Thyroid gland (tissue), 4 donors: ENCODE measurements around the gene PKIG. TPM values are rescaled to one million over a fixed set of nuclear protein-coding genes. Genes with fewer than 3 reads are reported as not detected.

ENCODE experiments used
- DNase-seq, 2 donors: peaks; one replicate each; pipeline ENCODE4 v3.0.0-alpha.2; 2019
- H3K27ac ChIP-seq, 3 donors: fragments of 200-600 bp; sonication (generic); 1 replicate in 2 of 3; 2 replicates in 1 of 3; pipeline ENCODE4 v1.5.1; 2016 to 2019; ENCODE audit warnings: mild to moderate bottlenecking in 1 of 3, moderate library complexity in 1 of 3
- H3K27me3 ChIP-seq: fragments of 200-600 bp; sonication (generic); one replicate; pipeline ENCODE4 v1.5.1; 2019
- H3K36me3 ChIP-seq, 2 donors: fragments of 200-600 bp; sonication (generic); one replicate each; pipeline ENCODE4 v1.5.1; 2016 to 2019
- H3K4me1 ChIP-seq, 2 donors: fragments of 200-600 bp; sonication (generic); one replicate each; pipeline ENCODE4 v1.5.1; 2017 to 2019
- H3K4me3 ChIP-seq, 3 donors: fragments of 200-600 bp; sonication (generic); replicated peaks in 1 of 3; 1 replicate in 2 of 3; 2 replicates in 1 of 3; pipeline ENCODE4 v1.5.1; 2016; ENCODE audit warnings: mild to moderate bottlenecking in 1 of 3
- H3K9me3 ChIP-seq: fragments of 200-600 bp; sonication (generic); one replicate; pipeline ENCODE4 v1.5.1; 2017
- CTCF ChIP-seq, 6 experiments: fragments of 200-600 bp in 3 of 6; fragments of 450-650 bp in 3 of 6; sonication (generic) in 3 of 6; IDR thresholded peaks; one replicate each; pipeline ENCODE4 v1.5.1; 2016 to 2019; ENCODE audit warnings: antibody characterized with exemption in 6 of 6, mild to moderate bottlenecking in 2 of 6, inconsistent platforms in 1 of 6, moderate library complexity in 1 of 6
- POLR2A ChIP-seq, 2 donors: fragments of 450-650 bp; IDR thresholded peaks; one replicate each; pipeline ENCODE4 v1.6.1; 2017; ENCODE audit warnings: antibody characterized with exemption in 2 of 2, mild to moderate bottlenecking in 2 of 2, moderate library complexity in 1 of 2
- WGBS, 2 donors: methylation state at CpG; one replicate each; pipeline ENCODE4 v1.1.5; 2017; 5-methylcytosine and 5-hydroxymethylcytosine counted together
- intact Hi-C: fragments of 100-400 bp; cut with DNase I; formaldehyde crosslinking; loops from one replicate; pipeline ENCODE4 v1.15.1; 2023
- total RNA-seq, 4 donors: library from RNA; depleted of rRNA; stranded (reverse); fragments of >200 nt; gene quantifications; one replicate each; pipeline ENCODE4 v1.2.3, GENCODE V29; 2016

The PKIG gene
- total RNA-seq, 4 donors from 2014 or later, result 108 to 145 (median 111) TPM

GRCh38 chr20:44621325-44621724 lies 38.9 kb downstream of the PKIG start:
- H3K36me3 ChIP-seq, result peaks cover 8 to 14% of the 10 kb centered on the region in 2 donors
- TF ChIP-seq CTCF (IDR thresholded peaks at IDR 0.05) (no peak), POLR2A (IDR thresholded peaks at IDR 0.05) (no peak)
- no peak for DNase-seq

GRCh38 chr20:44621939-44622338 lies 39.6 kb downstream of the PKIG start:
- Histone ChIP-seq H3K4me3 (no peak overlapping the region), H3K36me3 (peaks cover 8 to 14% of the 10 kb centered on the region in 2 donors), H3K4me1 (peaks cover 9 to 16% of the 10 kb centered on the region in 2 donors), H3K27ac (no peak overlapping the region), H3K9me3 (no peaks in the 10 kb centered on the region), H3K27me3 (no peaks in the 10 kb centered on the region)
- no peak for DNase-seq
- intact Hi-C loops, result no loop called here
- 93 to 98% methylated on average over 8 of the region's 8 CpGs for WGBS, 2 donors
- TF ChIP-seq CTCF (IDR thresholded peaks at IDR 0.05) (no peak), POLR2A (IDR thresholded peaks at IDR 0.05) (no peak)

More at GRCh38 chr20:44621325-44621724, 38.9 kb downstream of the PKIG start:
- WGBS, 2 donors, result 92 to 94% methylated on average over 4 to 5 of the region's 5 CpGs
- Histone ChIP-seq H3K4me1 (peaks cover 15 to 22% of the 10 kb centered on the region in 2 donors), H3K27ac (no peak overlapping the region), H3K9me3 (no peaks in the 10 kb centered on the region), H3K4me3 (no peak overlapping the region), H3K27me3 (no peaks in the 10 kb centered on the region)
- intact Hi-C loops, result no loop called here

- Histone ChIP-seq H3K36me3 (peaks cover 8 to 14% of the 10 kb centered on the region in 2 donors), H3K9me3 (no peaks in the 10 kb centered on the region), H3K4me3 (no peak overlapping the region), H3K27ac (no peak overlapping the region), H3K4me1 (peaks cover 8 to 9% of the 10 kb centered on the region in 2 donors), H3K27me3 (no peaks in the 10 kb centered on the region)
- intact Hi-C loops, result no loop called here
- 87 to 100% methylated on average over 15 to 16 of the region's 19 CpGs for WGBS, 2 donors
- TF ChIP-seq POLR2A (IDR thresholded peaks at IDR 0.05) (no peak), CTCF (IDR thresholded peaks at IDR 0.05) (no peak)
- no peak for DNase-seq
Measured at GRCh38 chr20:44622501-44623270, 40.3 kb downstream of the PKIG start.

GRCh38 chr20:44624152-44624551 lies 41.8 kb downstream of the PKIG start:
- Histone ChIP-seq H3K27me3 (no peaks in the 10 kb centered on the region), H3K4me3 (no peak overlapping the region), H3K9me3 (no peaks in the 10 kb centered on the region), H3K36me3 (peaks cover under 1 to 14% of the 10 kb centered on the region in 2 donors), H3K27ac (no peak overlapping the region), H3K4me1 (no peaks in the 10 kb centered on the region)
- intact Hi-C loops, result no loop called here
- 90 to 95% methylated on average over 4 of the region's 4 CpGs for WGBS, 2 donors
- no peak for TF ChIP-seq POLR2A (IDR thresholded peaks at IDR 0.05)
- no peak for TF ChIP-seq CTCF (IDR thresholded peaks at IDR 0.05)
- no peak for DNase-seq

GRCh38 chr20:44624743-44625271 lies 42.4 kb downstream of the PKIG start:
- Histone ChIP-seq H3K4me1 (no peaks in the 10 kb centered on the region), H3K9me3 (no peaks in the 10 kb centered on the region), H3K27ac (no peak overlapping the region), H3K36me3 (peaks cover 0 to 14% of the 10 kb centered on the region in 2 donors), H3K27me3 (no peaks in the 10 kb centered on the region), H3K4me3 (no peak overlapping the region)
- 91 to 92% methylated on average over 6 of the region's 6 CpGs for WGBS, 2 donors
- intact Hi-C loops, result no loop called here
- TF ChIP-seq CTCF (IDR thresholded peaks at IDR 0.05) (no peak), POLR2A (IDR thresholded peaks at IDR 0.05) (no peak)
- no peak for DNase-seq
